T-helper 22 cell (primary cell): Measurements from ENCODE around the gene APH1B.

ENCODE experiments used
- DNase-seq: peaks from one replicate; pipeline ENCODE4 v3.0.0-alpha.2; 2020; ENCODE audit warnings: low read depth

APH1B gene

DNA sequence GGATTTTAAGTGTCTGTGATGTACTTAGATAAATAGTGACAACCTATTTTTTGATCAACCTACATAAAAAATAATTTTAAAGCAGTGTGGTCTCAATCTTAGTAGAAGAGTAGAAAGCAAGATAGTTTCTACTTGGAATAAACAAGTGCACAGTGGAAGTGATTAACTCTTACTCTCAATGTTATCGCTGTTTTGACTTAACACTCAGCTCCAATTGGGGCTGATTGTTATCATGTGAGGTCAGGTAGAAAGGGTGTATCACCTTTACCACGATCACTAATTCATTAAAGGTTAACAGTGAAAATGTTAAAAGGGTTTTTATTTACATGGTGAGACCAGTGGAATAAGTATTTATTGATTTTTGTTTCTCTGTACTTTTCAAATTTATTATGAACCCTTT is 22.4 kb upstream of the APH1B start:
- no peak for DNase-seq

DNA sequence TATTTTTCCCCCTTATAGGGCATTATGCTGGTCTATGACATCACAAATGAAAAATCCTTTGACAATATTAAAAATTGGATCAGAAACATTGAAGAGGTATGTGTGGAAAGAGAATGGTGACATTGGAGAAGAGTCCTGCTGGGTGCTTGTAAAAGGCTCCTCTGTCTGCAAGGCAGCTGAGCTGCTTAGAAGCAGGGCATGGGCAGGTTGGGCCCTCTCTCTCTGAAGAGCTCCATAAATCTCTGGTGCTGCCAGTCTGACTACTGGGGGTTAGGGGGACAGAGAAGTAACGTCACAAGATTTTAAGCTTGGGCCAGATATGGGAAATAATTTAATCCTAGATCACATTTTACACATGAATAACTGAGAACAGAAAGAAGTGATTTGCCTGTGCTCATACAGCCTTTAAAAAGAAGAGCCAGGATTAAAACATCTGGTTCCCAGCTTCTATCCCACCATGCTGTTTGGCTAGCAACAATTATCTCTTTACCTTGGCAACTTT is 21.9 kb upstream of the APH1B start:
- DNase-seq, result no peak

DNA sequence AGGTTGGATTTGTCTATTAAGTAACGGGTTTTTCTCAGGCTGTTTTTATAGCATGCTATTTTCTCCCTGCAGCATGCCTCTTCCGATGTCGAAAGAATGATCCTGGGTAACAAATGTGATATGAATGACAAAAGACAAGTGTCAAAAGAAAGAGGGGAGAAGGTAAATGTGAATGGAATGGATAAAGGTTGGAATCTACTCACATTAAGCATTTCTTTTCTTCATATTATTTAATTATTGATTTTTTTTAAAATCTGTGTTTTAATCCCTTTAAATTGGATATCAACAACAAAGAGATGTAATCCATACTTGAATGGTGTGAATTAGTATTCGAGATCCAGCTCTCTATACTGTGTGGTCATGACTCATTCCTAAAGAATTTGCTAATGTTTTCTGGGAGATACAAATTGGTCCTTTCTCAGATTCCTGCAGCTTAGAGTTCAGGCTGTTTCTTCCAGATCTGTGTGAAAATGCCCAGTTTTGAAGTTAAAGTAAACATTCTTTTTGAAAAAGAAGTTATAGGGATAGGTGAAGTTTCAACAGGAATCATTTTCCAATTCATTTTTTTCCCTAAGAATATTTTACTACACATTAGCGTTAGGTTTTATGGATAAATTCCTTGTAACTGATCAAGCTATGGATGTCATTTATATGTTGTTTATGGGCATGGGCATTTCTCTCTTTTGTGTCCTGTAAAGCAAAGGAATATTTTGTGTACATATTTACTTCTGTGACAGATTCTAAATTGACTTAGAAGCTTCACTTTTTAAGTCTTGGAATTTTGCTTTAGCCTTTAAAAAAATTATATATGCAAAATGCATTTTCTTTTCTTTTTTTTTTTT is 20.8 kb upstream of the APH1B start:
- DNase-seq, result no peak

DNA sequence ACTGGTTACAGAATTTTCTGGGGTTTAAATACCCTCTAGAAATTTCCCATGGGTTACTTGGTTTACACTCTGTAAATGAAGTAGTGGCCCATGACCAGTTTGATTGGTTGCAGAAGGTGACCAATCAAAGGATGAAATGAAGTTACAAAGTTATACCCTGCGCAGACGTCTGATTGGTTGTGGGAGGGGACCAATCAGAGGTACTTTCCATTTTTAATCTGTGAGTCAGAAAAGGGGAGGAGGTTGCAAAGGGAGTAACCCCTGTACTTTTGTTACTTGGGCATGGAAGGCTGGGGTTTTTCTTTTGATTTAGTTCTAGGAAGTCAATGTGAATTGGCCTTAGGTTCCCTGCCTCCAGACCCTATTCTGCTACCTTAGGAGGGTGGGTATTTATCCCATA is 18.7 kb upstream of the APH1B start:
- no peak for DNase-seq

DNA sequence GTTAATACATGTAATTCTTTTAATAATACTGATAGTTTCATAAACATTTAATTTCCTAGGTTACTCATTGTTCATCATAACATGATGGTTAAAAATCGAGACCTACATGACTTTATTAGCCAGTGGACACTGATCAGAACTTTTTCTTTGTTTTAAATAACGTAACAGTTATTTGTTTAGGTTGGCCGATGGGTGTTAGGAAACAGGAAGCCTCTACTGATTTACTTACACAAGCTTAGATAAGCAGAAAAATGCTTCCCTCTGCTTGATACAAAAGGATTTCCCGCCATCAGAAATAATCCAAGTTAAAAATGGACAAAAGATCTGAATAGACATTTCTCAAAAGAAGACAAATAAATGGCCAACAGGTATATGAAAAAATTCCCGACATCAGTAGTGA is 16.6 kb upstream of the APH1B start:
- DNase-seq, result no peak

DNA sequence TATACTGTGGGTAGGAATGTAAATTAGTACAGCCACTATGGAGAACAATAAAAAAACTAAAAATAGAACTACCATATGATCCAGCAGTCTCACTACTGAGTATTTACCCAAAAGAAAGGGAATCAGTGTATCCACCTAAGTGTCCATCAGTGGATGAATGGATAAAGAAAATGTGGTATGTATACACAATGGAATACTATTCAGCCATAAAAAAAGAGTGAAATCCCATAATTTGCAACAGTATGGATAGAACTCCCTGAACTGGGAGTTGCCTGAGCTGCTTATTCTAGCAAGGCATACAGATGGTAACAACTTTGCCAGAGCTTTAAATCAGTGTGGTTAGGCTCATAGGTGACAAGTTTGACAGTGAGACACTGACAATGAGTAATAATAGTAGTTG is 16.1 kb upstream of the APH1B start:
- no peak for DNase-seq

DNA sequence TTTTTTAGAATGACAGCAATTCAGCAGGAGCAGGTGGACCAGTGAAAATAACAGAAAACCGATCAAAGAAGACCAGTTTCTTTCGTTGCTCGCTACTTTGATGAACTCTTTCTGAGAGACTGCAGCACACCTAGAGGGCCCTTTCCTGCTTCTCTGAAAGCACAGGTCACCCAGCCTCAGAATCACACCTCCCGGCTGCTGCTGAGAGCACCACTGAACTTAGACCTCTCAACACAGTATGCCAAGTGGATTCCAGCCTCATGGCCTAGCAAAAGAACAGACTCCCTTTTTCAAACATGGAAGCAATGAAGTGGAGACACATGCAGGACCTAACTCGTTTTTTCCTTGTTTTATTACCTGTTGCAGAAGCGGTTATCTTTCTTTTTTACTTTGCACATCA is 13.9 kb upstream of the APH1B start:
- no peak for DNase-seq

DNA sequence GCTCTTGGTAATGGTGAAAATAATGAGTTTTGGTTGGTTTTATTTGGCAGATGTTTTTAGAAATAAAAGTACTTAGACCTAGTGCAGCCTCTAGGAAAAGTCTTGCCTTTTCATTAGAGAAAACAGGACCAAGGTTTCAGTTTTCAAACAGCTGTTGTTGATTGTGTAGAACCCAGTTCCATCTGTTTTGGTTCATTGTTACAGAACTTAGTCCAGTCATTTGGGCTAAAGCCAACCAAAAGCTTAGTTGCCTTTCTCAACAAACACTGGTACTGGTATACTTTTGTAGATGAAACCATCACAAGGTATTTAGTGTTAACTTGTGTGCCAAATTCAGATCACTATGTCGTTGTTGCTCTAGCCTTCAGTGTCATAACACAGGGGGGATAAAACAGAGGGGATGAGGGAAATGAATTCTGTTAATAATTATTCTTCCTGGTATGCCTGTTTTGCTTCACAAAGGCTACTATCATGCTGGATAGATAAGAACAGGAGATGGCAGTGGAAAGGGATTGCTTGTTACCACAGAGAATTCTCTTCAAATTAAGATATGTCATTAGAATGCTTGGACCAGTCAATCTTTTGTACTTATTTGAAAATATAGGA is 12.6 kb upstream of the APH1B start:
- DNase-seq, result no peak

DNA sequence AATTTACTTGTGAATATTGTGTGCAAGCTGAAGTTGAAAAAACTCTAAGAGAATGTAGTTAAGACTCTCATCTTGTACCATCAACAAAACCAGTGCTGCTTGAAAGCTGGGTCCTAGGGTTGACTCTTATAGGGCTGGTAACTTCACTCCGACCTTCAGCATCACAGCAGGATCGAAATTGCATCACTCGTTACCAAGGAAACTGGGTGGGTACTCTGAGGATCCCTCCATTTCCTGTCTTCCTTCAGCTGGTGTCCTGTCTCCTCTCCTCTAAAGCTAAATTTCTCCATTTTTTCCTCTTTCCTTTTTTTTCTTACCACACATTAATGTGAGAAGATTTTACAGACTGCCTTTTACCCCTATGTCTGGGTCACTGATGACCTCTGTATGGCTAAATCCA is 3.0 kb upstream of the APH1B start:
- DNase-seq, result no peak

DNA sequence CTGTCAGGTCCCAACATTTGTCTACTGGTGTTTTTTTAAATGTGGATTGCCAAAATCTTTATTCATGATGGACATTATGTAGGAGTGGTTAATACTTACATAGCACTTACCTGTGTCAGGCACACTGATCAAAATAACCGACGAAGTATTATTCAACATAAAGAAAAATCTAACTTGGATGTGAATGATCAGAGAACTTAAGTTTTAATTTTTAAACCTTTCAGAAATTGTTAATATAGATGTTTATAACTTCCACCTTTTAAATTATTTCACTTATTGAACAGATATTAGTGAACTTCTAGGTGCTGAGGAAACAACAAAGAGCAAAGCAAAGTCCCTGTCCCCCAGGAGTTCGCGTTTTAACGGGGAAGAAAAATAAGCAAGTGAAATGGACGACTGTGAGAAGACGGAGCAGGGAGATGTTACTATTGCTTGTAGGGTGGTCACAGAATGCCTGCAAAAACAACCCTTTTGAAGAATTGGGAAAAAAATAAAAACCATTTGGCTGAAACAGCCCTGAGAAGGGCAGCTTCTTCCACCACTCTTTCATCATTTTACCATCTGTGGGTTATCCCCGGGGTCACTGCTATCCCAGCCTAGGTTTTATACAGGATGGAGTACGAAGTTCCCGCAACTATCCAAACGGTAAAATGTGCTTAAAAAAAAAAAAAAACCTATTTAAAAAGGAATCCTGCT is 915 bp upstream of the APH1B start:
- DNase-seq, result no peak

DNA sequence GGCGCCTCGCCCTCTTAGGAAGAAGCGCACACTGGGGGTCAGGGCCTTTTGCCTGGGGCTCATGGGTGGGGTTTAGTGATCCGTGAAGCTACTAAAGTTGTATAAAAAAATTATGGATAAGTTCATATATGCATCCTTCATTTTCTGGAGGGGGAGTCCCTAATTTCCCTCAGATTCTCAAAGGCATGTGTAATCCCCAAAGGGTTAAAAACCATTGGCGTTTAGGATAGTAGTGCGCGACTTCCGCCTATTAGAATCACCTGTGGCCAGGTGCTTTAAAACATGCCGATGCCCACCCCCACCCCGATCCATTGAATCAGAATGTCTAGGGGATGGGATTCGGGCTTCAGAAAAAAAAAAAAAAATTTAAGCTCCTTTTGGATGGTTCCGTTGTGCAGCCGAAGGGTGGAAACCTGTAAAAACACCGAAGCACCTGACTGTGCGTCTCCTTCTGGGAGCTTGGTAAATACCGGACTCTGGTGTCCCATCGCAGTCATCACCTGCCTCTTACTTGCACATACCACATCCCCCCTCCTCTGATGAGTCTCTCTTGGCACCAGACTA is 570 bp downstream of the APH1B start:
- no peak for DNase-seq

DNA sequence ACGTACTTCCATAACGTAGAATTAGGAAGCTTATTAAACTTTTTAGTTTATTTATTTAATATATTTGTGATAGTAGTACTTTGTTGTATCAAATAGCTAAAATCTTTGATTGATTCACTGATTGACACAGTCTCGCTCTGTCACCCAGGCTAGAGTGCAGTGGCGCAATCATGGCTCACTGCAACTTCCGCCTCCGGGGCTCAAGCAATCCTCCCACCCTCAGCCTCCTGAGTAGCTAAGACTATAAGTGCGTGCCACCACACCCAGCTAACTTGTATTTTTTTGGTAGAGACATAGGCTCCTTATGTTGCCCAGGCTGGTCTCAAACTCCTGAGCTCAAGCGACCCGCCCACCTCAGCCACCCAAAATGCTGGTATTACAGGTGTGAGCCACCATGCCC is 5.7 kb downstream of the APH1B start:
- DNase-seq, result no peak

DNA sequence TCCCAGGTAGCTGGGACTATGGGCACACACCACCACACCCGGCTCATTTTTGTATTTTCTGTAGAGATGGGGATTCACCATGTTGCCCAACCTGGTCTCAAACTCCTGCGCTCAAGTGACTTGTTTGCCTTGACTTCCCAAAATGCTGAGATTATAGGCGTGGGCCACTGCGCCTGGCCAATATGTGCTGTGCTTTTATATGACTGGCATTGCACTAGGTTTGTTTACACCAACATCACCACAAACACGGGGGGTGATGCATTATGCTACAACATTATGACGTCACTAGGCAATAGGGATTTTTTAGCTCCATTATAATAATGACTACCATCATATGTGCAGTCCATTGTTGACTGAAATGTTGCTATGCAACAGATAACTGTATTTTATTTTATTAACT is 6.9 kb downstream of the APH1B start:
- DNase-seq, result no peak

DNA sequence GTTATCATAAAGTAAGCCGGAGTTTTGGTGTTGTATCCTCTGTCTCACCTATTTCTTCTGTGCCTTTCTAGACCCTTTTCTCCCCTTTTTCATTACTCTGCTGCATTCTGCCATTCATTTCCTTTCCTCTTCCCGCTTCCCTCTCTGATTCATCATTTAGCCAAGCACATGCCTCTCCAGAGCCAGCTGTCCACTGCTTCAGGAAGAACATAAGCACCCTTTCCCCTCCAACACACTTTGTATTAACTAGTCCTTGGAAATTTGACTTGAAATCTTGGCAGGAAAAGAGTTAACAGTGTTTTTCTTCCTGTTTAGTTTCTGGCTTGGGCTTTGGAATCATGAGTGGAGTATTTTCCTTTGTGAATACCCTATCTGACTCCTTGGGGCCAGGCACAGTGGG is 9.7 kb downstream of the APH1B start:
- no peak for DNase-seq

DNA sequence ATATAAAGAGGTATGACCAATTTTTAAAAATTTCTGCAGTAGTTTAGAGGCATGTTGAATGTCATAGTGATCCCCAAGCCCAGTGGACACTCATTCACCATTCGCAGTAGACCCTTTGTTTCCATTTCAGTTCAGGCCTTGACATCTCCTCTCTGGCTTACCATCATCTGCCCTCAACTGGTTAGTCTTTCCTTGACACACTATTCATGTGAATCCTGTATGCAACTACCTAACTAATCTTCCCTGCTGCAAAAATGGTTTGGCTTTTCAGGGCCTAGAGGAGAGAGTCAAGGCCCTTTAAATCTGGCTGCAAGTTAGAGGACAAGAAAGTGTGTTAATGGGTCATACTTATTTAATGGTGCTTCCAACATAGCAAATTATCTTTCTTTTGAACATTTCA is 10.9 kb downstream of the APH1B start:
- DNase-seq, result no peak

DNA sequence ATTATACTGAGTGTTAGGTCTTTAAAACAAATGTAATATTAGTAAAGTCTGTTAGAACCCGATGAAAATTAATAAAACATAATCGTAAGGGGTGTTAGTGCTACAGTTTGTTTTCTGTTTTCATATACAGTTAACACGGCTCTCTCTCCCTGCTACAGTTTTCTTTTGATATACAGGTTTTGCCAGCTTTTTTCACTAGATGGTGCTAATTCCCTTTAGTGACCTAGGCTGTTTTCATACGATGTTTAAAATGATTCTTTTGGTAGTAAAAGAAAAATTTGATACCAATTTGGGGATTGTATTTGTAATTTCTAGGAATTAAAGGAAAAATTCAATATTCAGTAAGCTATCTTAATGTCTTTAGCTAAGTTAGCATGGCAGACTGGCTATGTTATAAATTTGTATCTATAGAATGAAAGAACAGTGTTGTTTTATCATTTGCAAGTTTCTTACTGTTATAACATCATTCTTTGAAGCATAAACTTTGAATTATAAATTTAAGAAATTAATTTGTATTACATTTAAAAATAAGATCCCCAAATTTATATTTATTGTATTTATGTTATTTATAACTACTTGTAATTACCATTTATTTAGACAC is 11.5 kb downstream of the APH1B start:
- DNase-seq, result no peak

DNA sequence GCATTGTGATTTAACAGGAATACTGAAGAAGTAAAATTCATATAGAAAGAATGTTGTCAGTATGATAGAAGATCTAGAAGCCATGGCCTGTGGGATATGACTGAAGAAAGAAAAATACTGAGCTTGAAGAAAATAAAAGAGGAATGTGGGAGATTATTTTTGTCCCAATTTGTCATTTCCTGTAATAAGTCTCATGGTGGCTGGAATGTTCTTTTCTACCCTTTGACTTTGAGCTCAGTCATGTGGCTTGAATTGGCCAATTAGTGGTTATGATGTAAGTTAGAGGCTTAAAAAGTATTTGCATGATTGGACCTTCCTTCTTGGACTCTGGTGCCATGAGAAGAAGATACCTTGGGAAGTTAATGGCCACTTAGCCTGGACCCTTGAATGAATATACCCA is 14.1 kb downstream of the APH1B start:
- no peak for DNase-seq

DNA sequence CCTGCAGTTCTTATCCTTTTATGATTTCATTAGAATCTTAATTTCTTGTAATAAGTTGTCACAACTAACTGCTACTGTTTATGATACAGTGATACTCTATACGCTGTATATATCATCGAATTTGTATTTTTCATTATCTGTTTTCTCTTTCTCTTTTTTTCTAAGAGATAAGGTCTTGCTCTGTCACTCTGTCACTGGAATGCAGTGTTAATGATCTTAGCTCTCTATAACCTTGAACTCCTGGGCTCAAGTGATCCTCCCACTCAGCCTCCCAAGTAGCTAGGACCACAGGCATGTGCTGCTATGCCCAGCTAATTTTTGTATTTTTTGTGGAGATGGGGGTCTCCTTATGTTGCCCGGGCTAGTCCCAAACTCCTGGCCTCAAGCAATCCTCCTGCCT is 14.8 kb downstream of the APH1B start:
- no peak for DNase-seq

DNA sequence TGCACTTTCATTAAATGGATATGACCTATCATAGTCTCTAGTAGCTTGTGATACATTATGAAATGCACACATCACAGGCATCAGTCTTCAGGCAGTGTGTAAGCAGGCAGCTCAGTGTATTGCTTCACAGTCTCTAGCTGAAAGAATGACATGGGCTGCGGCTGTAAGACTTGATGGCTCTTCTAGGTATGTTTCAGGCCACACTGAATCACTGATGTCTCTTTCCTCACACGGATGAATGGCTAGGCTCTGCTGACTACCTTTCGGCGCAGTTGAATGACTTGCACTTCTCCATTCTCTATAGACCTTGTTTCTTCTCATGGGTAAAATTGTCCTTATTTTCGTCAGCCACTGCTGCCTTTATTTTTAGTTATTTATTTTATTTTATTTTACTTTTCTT is 15.4 kb downstream of the APH1B start:
- DNase-seq, result no peak

DNA sequence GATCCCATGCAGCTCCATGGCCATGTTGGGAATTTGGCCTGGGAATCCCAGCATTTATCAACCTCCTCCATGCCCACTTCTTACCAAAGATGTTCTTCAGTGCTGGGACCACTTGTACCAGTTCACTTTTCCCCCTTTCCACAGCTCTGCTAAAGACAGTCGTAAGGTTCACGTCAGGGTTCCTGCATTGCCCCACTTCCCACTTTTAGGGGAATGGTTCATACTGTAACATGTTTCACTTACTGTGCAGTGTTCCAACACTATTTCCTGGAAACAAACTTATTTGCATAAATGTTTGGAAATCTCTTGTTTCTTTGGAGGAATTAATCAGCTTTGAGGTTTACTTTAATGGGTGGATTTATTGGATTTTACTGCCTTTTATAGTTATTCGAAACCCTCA is 17.0 kb downstream of the APH1B start:
- DNase-seq, result no peak

DNA sequence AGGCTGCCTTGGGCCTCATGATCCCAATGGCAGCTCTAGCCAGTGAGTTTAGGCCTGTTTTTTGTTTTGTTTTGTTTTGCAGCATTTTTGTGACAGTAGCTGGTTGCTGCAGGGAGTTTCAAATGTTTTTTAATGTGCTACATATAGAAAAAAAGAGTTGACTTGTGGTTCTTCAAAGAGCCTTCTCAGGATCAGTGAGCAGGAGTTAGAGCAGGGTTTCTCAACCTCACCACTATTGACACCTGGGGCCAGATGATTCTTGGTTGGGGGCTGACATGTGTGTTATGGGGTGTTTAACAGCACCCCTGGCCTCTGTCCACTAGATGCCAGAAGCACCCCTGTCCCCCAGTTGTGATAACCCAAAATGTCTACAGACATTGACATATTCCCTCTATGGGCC is 17.9 kb downstream of the APH1B start:
- DNase-seq, result no peak

DNA sequence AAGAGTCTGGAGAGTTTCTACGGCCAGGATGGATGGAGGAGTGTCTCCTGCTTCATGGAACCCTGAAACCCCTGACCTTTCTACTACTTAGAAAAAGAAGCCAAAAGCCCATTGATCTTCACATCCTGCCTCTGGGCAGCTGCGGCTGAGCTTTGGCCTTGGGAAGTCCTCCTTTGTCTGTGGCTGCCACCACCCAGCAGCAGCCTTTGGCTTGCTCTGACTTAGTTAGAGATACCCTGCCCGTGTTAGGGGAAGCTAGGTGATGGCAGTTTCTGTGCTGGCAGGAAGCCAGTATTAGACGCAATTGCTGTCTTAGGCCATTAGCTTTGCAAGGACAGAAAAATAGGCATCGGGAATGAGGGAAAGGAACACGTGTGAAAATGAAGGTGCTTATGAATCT is 18.8 kb downstream of the APH1B start:
- DNase-seq, result no peak
